Smooth muscle cell (in vitro differentiated cells): ENCODE measurements around the gene CDH5. TPM values are rescaled to one million over a fixed set of nuclear protein-coding genes. Genes with fewer than 3 reads are reported as not detected.
A peak's percentile ranks its signal among the peaks of the same experiment; 100 is the strongest.

Experiments used
- DNase-seq: peaks from one replicate; lab custom pipeline; 2025; ENCODE audit not compliant: unreplicated experiment; lab: John Stamatoyannopoulos, UW
- H2AFZ ChIP-seq: fragments of 200-600 bp; sonication (generic); 2 replicates; pipeline ENCODE4 v1.6.0; 2016; ENCODE audit warnings: antibody characterized with exemption, low read depth, mild to moderate bottlenecking
- H3F3A ChIP-seq: fragments of 200-600 bp; sonication (generic); 2 replicates; pipeline ENCODE4 v1.6.0; 2017; ENCODE audit warnings: antibody characterized with exemption, low read depth
- H3K27ac ChIP-seq: fragments of 200-600 bp; sonication (generic); 2 replicates; pipeline ENCODE4 v1.5.1; 2016; ENCODE audit warnings: low read depth, mild to moderate bottlenecking
- H3K27me3 ChIP-seq: fragments of 200-600 bp; sonication (generic); 2 replicates; pipeline ENCODE4 v1.6.1; 2016; ENCODE audit warnings: low read depth, mild to moderate bottlenecking
- H3K36me3 ChIP-seq: fragments of 200-600 bp; sonication (generic); 2 replicates; pipeline ENCODE4 v1.5.1; 2016; ENCODE audit warnings: low read depth
- H3K4me1 ChIP-seq: fragments of 200-600 bp; sonication (generic); 2 replicates; pipeline ENCODE4 v1.5.1; 2016; ENCODE audit warnings: low read depth
- H3K4me2 ChIP-seq: fragments of 200-600 bp; sonication (generic); 2 replicates; pipeline ENCODE4 v1.6.0; 2016; ENCODE audit warnings: mild to moderate bottlenecking
- H3K4me3 ChIP-seq: fragments of 200-600 bp; sonication (generic); 2 replicates; pipeline ENCODE4 v1.5.1; 2016; ENCODE audit warnings: mild to moderate bottlenecking
- H3K79me2 ChIP-seq: fragments of 200-600 bp; sonication (generic); 2 replicates; pipeline ENCODE4 v1.6.0; 2016; ENCODE audit warnings: low read depth, mild to moderate bottlenecking
- H3K9ac ChIP-seq: fragments of 200-600 bp; sonication (generic); 2 replicates; pipeline ENCODE4 v1.6.0; 2016; ENCODE audit warnings: low read depth
- H3K9me3 ChIP-seq: fragments of 200-600 bp; sonication (generic); replicated peaks from 2 replicates; pipeline ENCODE4 v1.5.1; 2016; ENCODE audit warnings: low read depth
- H4K20me1 ChIP-seq: fragments of 200-600 bp; sonication (generic); 2 replicates; pipeline ENCODE4 v1.6.0; 2016; ENCODE audit warnings: low read depth
- WGBS: methylation state at CpG from one replicate; pipeline ENCODE4 v1.1.7; 2016; ENCODE audit warnings: low lambda C conversion rate; 5-methylcytosine and 5-hydroxymethylcytosine counted together
- polyA plus RNA-seq: library from polyadenylated mRNA; unstranded; fragments of >200 nt; fragmentation: Nextera tagmentation; extraction: Ambion mirVana; gene quantifications from 2 replicates; pipeline ENCODE4 v1.2.1, GENCODE V29; 2016
- total RNA-seq: library from RNA; depleted of rRNA; stranded (reverse); fragments of >200 nt; gene quantifications from 2 replicates; pipeline ENCODE4 v1.2.3, GENCODE V29; 2014
- TF ChIP-seq, protein P1 (sequence below): fragments of 200-600 bp; sonication (generic); IDR thresholded peaks from 2 replicates; pipeline ENCODE4 v1.5.1; 2017; ENCODE audit warnings: borderline replicate concordance, mild to moderate bottlenecking, antibody characterized with exemption; ENCODE audit not compliant: insufficient read depth, poor library complexity, severe bottlenecking

CDH5 gene
- total and polyA plus RNA-seq, 2 experiments from 2014 or later = not detected

DNA sequence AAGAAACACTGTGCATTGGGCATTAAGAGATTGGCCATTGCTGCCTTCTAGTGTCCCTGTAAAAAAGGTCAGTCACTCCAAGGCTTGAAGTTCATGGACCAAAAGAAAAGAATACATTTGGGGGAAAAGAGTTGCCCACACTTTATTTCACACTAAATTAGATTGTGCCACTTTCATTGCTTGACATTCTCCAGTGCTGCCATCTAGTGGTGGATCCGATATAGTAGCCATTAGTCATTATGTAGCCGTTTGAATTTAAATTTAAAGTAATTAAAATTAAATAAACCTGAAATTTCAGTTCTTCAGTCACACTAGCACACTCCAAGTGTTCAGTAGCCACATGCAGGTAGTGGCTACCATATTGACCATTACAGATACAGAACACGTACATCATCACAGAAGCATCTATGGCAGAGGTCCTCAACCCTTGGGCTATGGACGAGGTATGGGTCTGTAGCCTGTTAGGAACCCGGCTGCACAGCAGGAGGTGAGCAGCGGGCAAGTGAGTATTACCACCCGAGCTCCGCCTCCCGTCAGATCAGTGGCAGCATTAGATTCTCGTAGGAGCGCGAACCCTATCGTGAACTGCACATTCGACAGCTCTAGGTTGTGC, 21.9 kb upstream of the CDH5 start:
- TF ChIP-seq, protein P1, sequence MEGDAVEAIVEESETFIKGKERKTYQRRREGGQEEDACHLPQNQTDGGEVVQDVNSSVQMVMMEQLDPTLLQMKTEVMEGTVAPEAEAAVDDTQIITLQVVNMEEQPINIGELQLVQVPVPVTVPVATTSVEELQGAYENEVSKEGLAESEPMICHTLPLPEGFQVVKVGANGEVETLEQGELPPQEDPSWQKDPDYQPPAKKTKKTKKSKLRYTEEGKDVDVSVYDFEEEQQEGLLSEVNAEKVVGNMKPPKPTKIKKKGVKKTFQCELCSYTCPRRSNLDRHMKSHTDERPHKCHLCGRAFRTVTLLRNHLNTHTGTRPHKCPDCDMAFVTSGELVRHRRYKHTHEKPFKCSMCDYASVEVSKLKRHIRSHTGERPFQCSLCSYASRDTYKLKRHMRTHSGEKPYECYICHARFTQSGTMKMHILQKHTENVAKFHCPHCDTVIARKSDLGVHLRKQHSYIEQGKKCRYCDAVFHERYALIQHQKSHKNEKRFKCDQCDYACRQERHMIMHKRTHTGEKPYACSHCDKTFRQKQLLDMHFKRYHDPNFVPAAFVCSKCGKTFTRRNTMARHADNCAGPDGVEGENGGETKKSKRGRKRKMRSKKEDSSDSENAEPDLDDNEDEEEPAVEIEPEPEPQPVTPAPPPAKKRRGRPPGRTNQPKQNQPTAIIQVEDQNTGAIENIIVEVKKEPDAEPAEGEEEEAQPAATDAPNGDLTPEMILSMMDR = peak; percentile 90
- Histone ChIP-seq H2AFZ (no peak overlapping the region), H3K9ac (no peak overlapping the region), H3K9me3 (no peaks in the 10 kb centered on the region), H3K4me3 (no peak overlapping the region), H3K27me3 (peaks cover 4% of the 10 kb centered on the region), H4K20me1 (no peaks in the 10 kb centered on the region), H3K4me2 (no peak overlapping the region), H3F3A (no peaks in the 10 kb centered on the region), H3K79me2 (no peaks in the 10 kb centered on the region), H3K36me3 (no peaks in the 10 kb centered on the region), H3K4me1 (no peaks in the 10 kb centered on the region), H3K27ac (no peak overlapping the region)
- 53% methylated on average over 14 of the region's 14 CpGs for WGBS
- no peak for DNase-seq

DNA sequence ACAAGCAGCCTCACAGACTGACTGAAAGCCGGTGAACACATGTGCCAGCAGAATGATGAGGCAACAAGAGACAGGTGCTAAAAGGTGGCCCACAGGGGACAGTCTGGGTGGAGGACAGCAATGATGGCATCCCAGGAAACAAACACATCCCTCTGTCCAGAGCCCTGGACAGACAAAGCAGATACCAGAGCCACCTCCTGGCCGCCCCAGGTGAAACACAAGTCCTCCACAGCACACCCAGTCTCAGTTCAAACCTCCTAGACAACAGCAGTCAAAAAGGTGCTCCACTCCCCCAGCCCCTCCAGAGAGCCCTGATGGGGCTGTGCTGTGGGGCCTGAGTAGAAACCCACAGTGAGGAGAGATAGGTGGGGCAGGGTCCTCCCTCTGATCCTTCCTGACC, 20.3 kb upstream of the CDH5 start:
- H3K36me3 ChIP-seq = no peaks in the 10 kb centered on the region
- no peaks in the 10 kb centered on the region for H3K9me3 ChIP-seq
- H3K4me1 ChIP-seq = no peaks in the 10 kb centered on the region
- no peaks in the 10 kb centered on the region for H4K20me1 ChIP-seq
- no peak for DNase-seq
- TF ChIP-seq, protein P1 = no peak
- H3F3A ChIP-seq = no peaks in the 10 kb centered on the region
- WGBS = 88% methylated on average over 2 of the region's 2 CpGs
- H3K9ac ChIP-seq = no peak overlapping the region
- no peaks in the 10 kb centered on the region for H3K79me2 ChIP-seq
- no peak overlapping the region for H3K27ac ChIP-seq
- no peak overlapping the region for H3K4me2 ChIP-seq
- peaks cover 4% of the 10 kb centered on the region for H3K27me3 ChIP-seq
- H2AFZ ChIP-seq = no peak overlapping the region
- H3K4me3 ChIP-seq = no peak overlapping the region

DNA sequence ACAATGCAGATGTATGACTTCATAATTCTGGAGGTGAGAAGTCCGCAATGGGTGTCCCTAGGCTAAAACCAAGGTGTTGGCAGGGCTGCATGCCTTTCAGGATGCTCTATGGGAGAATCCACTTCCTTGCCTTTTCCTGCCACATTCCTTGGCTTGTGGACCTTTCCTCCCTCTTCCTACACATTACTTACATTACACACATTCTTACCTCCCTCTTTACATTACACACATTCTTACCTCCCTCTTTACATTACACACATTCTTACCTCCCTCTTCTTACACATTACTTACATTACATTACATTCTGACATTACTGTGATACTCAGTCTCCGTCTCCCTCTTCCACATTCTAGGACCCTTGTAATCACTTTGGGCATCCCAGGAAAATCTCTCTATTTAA, 14.2 kb upstream of the CDH5 start:
- TF ChIP-seq, protein P1 = no peak
- Histone ChIP-seq H2AFZ (no peak overlapping the region), H3K9me3 (no peaks in the 10 kb centered on the region), H3K4me3 (no peak overlapping the region), H3K79me2 (no peaks in the 10 kb centered on the region), H3K4me1 (no peaks in the 10 kb centered on the region), H3K4me2 (no peak overlapping the region), H3K9ac (no peak overlapping the region), H3F3A (no peaks in the 10 kb centered on the region), H3K27me3 (peaks cover 4% of the 10 kb centered on the region), H3K27ac (no peak overlapping the region), H3K36me3 (no peaks in the 10 kb centered on the region), H4K20me1 (no peaks in the 10 kb centered on the region)
- WGBS = 67% methylated on average over 2 of the region's 2 CpGs
- no peak for DNase-seq

DNA sequence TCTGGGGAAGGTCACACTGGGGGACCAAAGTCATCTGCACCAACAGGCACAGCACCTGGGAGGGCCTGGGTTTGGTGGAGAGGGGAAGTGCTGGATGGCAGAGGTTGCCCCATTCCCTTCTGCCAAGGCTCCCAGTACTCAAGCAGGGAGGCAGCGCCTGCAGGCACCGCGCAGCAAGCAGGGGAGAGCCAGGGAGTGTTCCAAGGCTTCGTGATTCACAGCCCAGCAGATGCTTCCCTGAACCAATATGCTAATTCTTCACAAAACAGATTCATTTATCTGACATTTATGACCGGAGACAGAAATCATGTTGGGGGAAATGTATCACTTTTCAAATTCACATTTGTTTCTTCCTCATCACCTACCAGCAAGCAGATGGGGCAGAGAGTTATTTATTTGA, 13.4 kb upstream of the CDH5 start:
- Histone ChIP-seq H3F3A (no peaks in the 10 kb centered on the region), H3K4me1 (no peaks in the 10 kb centered on the region), H3K4me2 (no peak overlapping the region), H3K4me3 (no peak overlapping the region), H3K27me3 (peaks cover 4% of the 10 kb centered on the region), H3K36me3 (no peaks in the 10 kb centered on the region), H3K27ac (no peak overlapping the region), H2AFZ (no peak overlapping the region), H4K20me1 (no peaks in the 10 kb centered on the region), H3K9ac (no peak overlapping the region), H3K79me2 (no peaks in the 10 kb centered on the region), H3K9me3 (no peaks in the 10 kb centered on the region)
- WGBS = 87% methylated on average over 5 of the region's 5 CpGs
- DNase-seq = no peak
- TF ChIP-seq, protein P1 = no peak
